ENCODE data around the gene SAXO2.

DNA sequence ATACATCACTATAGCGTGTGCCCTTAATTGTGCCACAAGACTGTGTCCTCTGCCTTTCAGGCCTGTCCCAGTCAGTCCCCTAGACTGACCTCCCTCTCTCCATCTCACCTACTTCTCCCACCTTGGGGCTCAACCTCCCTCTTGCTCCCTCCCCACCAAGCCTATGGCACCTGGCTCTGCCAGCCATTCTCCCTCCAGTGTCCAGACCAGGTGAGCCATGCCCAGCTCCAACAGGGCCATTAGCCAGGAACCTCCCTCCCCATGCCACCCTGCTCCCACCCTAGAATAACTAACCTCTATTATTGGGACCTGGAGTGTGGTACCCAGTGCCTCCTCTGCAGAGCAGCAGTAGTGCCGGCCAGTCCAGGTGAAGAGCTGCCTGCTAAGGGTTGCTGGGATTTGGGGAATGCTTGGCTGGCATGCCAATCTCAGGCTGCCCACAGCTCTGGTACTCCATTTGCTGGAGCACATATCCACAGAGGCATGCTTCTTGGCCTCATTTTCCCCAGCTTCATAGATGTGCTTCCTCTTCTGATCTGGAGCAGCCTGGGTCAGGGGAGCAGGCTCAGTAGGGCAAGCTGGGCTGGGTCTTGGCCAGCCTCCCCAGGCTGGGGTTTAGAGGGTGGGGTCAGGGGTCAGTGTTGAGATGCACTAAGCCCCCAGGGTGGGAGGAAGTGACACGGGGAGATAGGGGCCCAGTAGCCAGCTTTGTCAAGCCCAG, 38.8 kb downstream of the SAXO2 start:
- TF ChIP-seq, protein P1, sequence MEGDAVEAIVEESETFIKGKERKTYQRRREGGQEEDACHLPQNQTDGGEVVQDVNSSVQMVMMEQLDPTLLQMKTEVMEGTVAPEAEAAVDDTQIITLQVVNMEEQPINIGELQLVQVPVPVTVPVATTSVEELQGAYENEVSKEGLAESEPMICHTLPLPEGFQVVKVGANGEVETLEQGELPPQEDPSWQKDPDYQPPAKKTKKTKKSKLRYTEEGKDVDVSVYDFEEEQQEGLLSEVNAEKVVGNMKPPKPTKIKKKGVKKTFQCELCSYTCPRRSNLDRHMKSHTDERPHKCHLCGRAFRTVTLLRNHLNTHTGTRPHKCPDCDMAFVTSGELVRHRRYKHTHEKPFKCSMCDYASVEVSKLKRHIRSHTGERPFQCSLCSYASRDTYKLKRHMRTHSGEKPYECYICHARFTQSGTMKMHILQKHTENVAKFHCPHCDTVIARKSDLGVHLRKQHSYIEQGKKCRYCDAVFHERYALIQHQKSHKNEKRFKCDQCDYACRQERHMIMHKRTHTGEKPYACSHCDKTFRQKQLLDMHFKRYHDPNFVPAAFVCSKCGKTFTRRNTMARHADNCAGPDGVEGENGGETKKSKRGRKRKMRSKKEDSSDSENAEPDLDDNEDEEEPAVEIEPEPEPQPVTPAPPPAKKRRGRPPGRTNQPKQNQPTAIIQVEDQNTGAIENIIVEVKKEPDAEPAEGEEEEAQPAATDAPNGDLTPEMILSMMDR (IDR thresholded peaks at IDR 0.05) = no peak
- no peak for TF ChIP-seq POLR2A (IDR thresholded peaks at IDR 0.05)

All from heart left ventricle (tissue), 13 donors.